KOPT-K1 (cell line): ENCODE results near the gene ZNF219.
A peak's percentile ranks its signal among the peaks of the same experiment; 100 is the strongest.

ENCODE experiments used
- H3K27ac ChIP-seq: fragments of 200-600 bp; sonication (generic); 2 replicates; pipeline ENCODE4 v1.5.1; 2016; ENCODE audit warnings: antibody characterized with exemption, mild to moderate bottlenecking, low read depth, low read length; ENCODE audit not compliant: poor library complexity, severe bottlenecking
- H3K36me3 ChIP-seq: fragments of 200-600 bp; sonication (generic); 2 replicates; pipeline ENCODE4 v1.5.1; 2017; ENCODE audit warnings: antibody characterized with exemption, mild to moderate bottlenecking, low read length, moderate library complexity; ENCODE audit not compliant: insufficient read depth
- H3K9me3 ChIP-seq: fragments of 200-600 bp; sonication (generic); 2 replicates; pipeline ENCODE4 v1.5.1; 2017; ENCODE audit warnings: antibody characterized with exemption, low read length, mild to moderate bottlenecking; ENCODE audit not compliant: insufficient read depth, poor library complexity, severe bottlenecking

ZNF219 gene

DNA sequence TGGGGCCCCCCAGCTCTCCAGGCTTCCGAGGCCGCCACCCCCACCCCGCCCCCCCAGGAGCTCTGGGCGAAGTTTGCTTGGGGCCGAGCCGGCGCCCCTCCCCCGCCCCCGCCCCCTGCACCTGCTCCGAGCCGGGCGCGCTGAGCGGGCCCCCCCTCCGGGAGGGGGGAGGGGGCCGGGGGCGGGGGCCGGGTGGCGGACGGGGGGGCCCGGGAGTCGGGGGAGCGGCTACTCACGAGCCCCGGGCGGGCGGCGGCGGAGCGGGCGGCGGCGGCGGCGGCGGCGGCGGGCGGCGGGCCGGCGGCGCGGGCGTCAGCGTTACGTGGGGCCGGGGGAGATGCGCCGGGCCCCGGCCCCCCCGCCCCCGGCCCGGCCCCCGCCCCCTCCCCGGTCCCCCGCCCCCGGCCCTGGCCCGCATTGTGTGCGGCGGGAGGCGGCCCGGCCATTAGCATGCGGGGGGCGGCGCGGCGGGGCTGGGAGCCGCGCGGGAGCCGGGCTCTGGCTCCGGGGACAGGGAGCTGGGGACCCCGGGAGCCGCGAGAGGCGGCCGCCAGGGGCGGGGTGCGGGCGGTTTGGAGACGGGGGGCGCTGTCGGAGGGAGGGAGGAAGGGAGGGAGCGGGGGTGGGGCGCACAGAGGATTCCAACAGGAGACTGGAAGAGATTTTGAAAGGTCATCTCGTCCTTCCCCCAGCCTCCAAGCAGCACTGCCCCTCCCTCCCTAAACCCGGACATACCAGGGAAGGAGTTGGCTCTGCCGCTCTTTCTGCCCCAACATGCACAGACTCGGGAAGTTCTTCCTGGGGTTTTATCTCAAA, at the start of gene ZNF219:
TSS of gene ZNF219 (minus strand) at position 580 of the 816 bp plus-strand sequence. CDS start 5,064 bp downstream, outside the sequence.
- Histone ChIP-seq H3K36me3 (no peaks in the 10 kb centered on the region), H3K9me3 (no peaks in the 10 kb centered on the region), H3K27ac (peak within 1 kb of the TSS; percentile 51)

DNA sequence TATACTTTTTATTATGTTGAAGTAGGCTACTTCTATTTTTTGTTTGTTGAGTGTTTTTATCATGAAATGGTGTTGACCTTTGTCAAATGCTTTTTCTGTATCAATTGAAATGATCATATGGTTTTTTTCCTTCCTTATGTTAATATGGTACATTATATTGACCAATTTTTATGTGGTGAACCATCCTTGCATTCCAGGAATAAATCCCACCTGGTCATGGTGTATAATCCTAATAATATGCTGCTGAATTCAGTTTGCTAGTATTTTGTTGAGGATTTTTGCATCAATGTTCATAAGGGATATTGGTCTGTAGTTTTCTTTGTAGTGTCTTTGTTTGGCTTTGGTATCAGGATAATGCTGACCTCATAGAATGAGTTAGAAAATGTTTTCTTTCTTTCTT, 47.0 kb upstream of the ZNF219 start:
- Histone ChIP-seq H3K36me3 (no peaks in the 10 kb centered on the region), H3K27ac (no peak overlapping the region), H3K9me3 (peaks cover 15% of the 10 kb centered on the region)

DNA sequence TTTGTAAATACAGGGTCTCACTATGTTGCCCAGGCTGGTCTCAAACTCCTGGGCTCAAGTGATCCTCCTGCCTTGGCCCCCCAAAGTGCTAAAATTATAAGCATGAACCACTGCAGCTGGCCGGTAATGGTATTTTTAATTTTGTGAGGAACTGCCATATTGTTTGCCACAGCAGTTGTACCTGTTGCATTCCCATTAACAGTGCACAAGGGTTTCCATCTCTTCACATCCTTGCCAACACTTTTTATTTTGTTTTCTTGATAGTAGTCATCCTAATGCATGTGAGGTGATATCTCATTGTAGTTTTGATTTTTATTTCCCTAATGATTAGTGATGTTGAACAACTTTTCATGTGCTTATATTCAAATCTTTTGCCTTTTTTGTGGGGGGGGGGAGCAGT, 43.9 kb upstream of the ZNF219 start:
- Histone ChIP-seq H3K27ac (no peak overlapping the region), H3K9me3 (peaks cover 15% of the 10 kb centered on the region), H3K36me3 (no peaks in the 10 kb centered on the region)

DNA sequence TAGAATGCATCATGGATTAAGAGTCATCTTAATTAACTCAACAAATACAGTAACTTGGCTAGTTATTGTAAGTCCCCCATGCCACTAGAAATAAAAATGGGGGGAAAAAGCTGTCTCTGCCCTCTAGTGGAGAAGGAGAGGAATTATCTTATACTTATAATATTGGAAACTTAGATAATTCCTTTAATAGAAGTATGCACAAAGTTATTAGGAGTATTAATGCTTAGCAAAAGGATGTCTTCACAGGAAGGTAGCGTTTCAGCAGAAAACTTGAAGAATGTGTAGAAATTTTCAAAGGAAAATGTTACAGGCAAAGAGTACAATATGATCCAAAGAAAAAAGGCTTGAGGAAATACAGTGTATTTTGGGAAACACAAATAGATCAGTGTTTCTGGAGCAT, 37.6 kb upstream of the ZNF219 start:
- no peaks in the 10 kb centered on the region for H3K36me3 ChIP-seq
- H3K27ac ChIP-seq, result no peak overlapping the region
- H3K9me3 ChIP-seq, result peaks cover under 1% of the 10 kb centered on the region

DNA sequence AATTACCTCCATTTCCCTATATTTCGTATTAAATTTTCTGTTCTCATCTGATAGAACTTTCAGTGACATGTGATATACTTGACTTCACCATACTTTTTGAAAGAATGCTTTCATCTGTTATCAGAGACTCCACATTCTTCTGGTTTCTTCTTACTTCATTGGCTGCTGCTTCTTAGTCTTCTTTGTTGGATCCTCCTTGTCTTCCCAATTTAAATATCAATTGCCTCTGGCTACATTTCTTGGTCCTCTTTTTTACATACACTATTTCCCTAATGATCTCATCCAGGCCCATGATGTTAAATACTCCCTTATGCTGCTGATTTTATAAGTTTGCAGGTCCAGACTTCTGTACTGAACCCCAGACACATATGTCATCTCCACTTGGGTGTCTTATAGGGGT, 35.4 kb upstream of the ZNF219 start:
- no peak overlapping the region for H3K27ac ChIP-seq
- H3K9me3 ChIP-seq, result peaks cover 4% of the 10 kb centered on the region
- H3K36me3 ChIP-seq, result no peaks in the 10 kb centered on the region

DNA sequence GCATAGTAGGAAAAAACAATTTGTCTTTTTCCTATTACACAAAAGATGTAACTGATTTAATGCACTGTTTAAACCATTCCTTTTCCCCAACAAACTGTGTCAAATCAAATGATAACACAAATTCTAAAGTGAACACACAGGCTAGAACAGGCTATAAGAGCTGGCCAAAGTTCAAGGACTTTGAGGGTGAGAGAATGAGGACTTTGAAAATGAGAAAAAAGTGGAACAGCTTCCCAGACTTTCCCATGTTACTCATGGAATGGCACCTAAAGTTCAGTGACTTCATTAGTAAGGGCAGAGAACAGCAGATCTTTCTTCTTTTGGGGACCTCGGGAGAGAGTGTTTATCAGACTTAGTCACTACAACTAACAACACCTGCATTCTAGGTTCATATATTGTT, 25.0 kb upstream of the ZNF219 start:
- Histone ChIP-seq H3K9me3 (no peaks in the 10 kb centered on the region), H3K27ac (no peak overlapping the region), H3K36me3 (no peaks in the 10 kb centered on the region)

DNA sequence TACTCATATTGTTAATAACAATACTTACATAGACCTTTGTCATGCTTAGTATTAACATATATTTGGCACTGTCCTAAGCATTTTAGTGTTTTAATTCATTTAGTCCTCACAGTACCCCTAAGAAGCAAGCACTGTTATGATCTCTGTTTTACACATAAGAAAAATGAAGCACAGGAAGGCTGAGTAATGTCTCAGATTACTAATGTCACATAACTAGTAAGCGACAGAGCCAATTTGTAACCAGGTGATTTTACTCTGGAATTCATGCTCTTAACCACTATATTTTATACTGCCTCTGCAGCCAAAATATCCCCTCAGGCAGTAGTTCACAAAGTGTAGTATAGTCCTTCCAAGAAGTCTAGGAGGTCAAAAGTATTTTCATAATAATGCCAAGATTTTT, 22.7 kb upstream of the ZNF219 start:
- Histone ChIP-seq H3K9me3 (no peaks in the 10 kb centered on the region), H3K36me3 (no peaks in the 10 kb centered on the region), H3K27ac (no peak overlapping the region)

DNA sequence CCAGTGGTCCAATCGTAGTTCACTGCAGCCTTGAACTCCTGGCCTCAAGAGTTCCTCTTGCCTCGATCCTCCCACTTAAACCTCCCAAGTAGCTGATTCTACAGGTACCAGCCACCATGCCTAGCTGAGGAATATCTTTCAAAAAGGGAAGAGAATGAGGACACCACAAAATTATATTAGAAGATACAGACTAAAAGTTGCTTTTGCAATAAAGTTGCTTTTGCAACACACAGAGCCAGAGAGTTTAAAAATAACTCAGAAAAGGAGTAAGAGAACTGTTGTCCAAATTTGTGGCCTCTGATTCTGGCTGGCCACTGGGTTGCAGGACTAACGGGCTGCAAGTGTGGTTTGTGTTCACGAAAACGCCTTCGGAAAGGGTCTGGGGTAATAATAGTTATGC, 22.2 kb upstream of the ZNF219 start:
- no peak overlapping the region for H3K27ac ChIP-seq
- H3K9me3 ChIP-seq, result no peaks in the 10 kb centered on the region
- no peaks in the 10 kb centered on the region for H3K36me3 ChIP-seq

DNA sequence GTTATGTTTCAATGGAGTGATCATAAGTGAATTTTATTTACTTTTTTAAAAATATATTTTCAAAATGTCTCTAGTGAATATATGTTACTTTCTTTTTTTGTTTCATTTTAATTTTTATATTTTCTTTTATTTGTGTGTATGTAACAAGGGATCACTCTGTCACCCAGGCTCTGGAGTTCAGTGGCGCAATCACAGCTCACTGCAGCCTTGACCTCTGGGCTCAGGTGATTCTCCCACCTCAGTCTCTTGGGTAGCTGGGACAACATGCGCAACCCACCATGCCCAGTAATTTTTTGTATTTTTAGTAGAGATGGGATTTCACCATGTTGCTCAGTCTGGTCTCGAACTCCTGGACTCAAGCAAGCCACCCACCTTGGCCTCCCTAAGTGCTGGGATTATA, 20.5 kb upstream of the ZNF219 start:
- Histone ChIP-seq H3K36me3 (no peaks in the 10 kb centered on the region), H3K27ac (no peak overlapping the region), H3K9me3 (no peaks in the 10 kb centered on the region)

DNA sequence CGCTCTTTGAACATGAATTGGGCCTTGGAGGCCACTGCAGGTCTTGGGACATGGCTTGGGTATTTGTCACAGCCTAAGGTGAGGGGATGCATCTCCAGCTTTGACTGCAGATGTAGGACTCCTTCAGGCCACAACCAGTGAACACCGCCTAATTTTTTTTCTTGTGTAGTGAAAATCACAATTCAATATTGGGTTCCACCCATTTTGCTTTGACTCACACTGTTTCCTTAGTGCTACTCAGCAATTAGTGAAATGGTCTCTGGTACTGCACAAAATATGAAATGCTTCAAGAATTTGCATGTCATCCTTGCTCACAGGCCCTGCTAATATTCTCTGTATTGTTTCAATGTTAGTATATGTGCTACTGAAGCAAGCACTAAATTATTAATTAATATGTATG, 14.9 kb upstream of the ZNF219 start:
- H3K27ac ChIP-seq, result no peak overlapping the region

DNA sequence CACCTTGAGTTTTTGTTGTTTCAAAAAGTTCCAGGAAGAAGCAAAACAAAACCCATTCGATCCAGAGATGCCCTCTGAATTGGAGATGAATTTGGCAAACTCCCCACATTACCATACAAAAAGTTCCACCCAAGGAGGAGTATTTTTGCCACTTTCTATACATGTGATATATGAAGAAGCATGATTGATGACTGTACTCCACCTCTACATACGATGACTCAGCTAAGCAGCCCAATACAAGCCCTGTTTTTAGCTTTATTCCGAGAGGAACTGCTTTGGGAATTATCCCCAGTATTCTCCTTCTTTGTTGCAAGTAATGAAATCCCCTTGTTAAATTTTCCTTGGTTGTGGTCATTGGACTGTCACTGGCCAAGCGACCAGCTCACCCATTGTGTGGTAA, 13.8 kb upstream of the ZNF219 start:
- H3K27ac ChIP-seq, result no peak overlapping the region
- no peaks in the 10 kb centered on the region for H3K9me3 ChIP-seq
- no peaks in the 10 kb centered on the region for H3K36me3 ChIP-seq

More for the DNA sequence above, 14.9 kb upstream of the ZNF219 start:
- Histone ChIP-seq H3K9me3 (no peaks in the 10 kb centered on the region), H3K36me3 (no peaks in the 10 kb centered on the region)

DNA sequence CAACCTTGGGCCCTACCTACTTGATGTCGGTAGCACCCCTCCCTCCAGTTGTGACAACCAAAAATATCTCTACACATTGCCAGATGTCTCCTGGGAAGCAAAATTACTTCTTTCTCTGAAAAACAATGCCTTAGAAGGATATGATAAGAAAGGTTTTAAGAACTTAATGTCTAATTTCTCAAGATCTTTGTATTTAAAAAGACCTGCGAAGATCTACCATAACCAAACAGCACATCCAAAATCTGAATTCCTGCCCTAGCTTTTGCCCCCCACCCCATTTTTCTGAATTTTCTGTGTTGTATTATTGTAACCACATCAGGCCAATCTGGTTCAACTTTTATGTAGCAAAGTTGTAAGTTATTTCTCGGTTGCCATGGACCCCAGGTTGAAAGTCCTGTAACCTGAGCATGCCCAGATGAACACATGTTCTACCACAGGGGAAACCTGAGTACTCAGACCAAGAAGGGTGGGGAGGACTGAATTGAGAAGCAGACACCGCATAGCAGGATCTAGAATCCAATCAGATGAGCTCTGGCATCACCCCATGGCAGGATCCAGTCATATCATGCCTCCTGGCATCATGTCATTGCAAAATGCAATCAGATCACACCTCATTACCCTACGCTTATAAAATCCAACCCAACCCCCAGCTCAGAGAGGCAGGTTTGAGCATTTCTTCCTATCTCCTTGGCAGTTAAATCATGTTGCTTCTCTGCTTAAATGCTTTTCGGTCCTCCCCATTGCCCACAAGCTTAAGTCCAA, 11.1 kb upstream of the ZNF219 start:
- no peak overlapping the region for H3K27ac ChIP-seq
- H3K9me3 ChIP-seq, result no peaks in the 10 kb centered on the region

DNA sequence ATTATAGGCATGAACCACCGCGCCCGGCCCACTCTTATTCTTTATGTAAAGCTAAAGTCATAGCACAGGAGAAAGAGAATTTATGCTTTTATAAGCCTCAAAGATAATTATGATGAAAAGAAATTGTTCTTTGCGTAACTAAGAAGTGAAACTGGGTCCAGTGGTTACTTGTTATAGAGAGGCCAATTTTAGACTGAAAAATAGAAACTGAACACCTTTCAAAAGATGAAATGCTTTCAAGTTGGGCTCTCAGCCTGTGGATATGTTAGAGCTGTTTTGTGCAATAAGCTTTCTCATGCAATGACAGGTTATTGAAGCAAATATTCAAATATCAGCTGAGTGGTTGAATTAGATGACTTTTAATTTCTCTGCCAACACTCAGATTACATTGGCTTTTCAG, 10.3 kb upstream of the ZNF219 start:
- Histone ChIP-seq H3K27ac (no peak overlapping the region), H3K9me3 (no peaks in the 10 kb centered on the region), H3K36me3 (no peaks in the 10 kb centered on the region)

More for the DNA sequence above, 11.1 kb upstream of the ZNF219 start:
- no peaks in the 10 kb centered on the region for H3K36me3 ChIP-seq

DNA sequence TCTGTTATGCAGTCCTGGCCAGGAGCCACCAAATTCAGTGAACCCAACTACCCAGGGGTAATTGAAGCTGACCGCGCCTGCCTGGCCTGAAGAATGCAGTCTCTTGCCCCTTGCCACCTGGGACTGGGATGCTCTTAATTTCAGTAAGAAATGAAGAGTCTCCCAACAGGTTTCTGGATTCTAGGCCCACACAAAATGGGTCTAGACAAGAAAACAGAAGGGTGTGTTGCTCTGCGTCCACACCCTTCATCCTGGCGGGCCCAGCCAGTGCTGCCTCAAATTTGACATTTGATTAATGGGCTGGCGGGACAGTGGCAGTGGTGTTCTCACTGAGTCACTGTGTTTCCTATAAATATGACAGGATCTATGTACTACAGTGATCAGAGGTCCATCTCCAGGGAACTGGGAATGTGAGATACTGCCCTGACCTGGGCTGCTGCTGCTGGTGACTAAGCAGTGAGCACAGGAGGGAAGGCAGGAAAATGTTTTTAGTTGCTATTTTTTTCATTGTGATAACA, 8.9 kb upstream of the ZNF219 start:
- no peak overlapping the region for H3K27ac ChIP-seq
- H3K9me3 ChIP-seq, result no peaks in the 10 kb centered on the region
- H3K36me3 ChIP-seq, result no peaks in the 10 kb centered on the region

DNA sequence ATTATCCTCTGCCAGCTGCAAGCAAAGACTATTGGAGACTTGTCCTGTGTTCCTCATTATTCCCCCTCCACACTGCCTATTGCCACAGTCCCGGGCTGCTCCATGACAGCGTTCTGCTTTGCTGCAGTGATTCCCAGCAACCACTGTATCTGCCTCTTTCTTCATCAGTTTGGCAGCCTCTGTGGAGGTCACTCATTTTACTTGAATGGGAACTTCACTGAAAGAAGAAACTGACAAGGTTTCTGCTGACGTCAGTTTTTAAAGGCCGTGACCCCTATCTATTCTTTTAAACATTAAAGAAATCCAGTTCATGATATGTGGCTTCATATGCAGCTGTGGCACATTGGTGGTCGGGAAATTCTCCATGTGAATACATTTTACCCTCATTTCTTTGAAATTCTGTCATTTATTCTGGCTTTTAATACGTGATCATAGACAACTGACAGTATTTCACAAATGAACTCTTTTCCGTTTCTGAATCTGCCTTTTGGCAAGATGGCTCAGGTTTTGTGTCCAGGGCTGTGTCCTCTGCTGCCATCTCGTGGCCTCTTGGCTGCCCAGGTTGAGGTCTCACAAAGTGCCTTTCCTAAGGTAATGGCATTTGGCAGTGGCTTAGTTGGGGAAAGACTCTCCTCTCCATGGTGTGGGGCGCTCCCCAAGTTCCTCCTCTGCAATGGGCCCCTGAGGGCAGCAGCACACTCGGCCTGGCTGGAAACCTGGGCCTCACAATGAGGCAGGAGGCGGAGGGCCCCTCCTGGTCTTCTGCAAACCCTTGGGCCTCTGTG, 8.2 kb upstream of the ZNF219 start:
- no peak overlapping the region for H3K27ac ChIP-seq

More for the DNA sequence above, 8.2 kb upstream of the ZNF219 start:
- Histone ChIP-seq H3K9me3 (no peaks in the 10 kb centered on the region), H3K36me3 (no peaks in the 10 kb centered on the region)
